GM13976 (cell line): Measurements from ENCODE around the gene ADCK2.
A peak's percentile ranks its signal among the peaks of the same experiment; 100 is the strongest.

Source experiments
- DNase-seq: peaks from one replicate; pipeline ENCODE4 v3.0.0; 2012; ENCODE audit warnings: low spot score
- in situ Hi-C: fragments of 300-500 bp; cut with MboI; formaldehyde crosslinking; loops from one replicate; pipeline ENCODE4 v1.12.0; 2022; ENCODE audit warnings: low sequenced_read_pairs, mixed read lengths, inconsistent platforms; ENCODE audit not compliant: unreplicated experiment
- TF ChIP-seq, protein P1 (sequence below): IDR thresholded peaks from 2 replicates; pipeline ENCODE4 v1.5.1; 2012; ENCODE audit warnings: borderline replicate concordance, mild to moderate bottlenecking; ENCODE audit not compliant: insufficient read depth; ENCODE audit errors: extremely low read depth, missing control alignments, control extremely low read depth

The ADCK2 gene

GRCh38 chr7:140631602-140632001 is 41.1 kb upstream of the ADCK2 start:
- DNase-seq: no peak
- TF ChIP-seq, protein P1, sequence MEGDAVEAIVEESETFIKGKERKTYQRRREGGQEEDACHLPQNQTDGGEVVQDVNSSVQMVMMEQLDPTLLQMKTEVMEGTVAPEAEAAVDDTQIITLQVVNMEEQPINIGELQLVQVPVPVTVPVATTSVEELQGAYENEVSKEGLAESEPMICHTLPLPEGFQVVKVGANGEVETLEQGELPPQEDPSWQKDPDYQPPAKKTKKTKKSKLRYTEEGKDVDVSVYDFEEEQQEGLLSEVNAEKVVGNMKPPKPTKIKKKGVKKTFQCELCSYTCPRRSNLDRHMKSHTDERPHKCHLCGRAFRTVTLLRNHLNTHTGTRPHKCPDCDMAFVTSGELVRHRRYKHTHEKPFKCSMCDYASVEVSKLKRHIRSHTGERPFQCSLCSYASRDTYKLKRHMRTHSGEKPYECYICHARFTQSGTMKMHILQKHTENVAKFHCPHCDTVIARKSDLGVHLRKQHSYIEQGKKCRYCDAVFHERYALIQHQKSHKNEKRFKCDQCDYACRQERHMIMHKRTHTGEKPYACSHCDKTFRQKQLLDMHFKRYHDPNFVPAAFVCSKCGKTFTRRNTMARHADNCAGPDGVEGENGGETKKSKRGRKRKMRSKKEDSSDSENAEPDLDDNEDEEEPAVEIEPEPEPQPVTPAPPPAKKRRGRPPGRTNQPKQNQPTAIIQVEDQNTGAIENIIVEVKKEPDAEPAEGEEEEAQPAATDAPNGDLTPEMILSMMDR: no peak
- in situ Hi-C loops: no loop called here

DNA sequence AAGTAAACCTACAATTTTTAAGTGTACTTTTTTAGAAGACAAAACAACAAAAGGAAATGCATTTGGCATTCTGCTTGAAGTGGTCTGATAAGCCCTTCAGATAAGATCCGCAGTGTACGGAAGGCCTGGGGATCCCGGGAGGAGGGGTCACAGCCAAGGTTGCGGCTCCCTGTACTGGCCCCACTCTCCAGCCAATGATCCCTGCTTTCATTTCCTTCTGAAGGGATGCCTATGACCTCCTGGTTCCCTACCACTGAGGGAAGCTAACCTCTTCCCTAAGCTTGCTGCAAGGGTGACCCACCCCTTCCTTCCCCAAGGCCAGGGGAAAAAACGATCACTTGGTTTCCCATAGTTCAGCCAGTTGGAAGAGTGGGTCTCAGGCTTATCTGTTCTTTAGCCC is 37.4 kb upstream of the ADCK2 start:
- no peak for DNase-seq
- TF ChIP-seq, protein P1: no peak
- in situ Hi-C loops: no loop called here

DNA sequence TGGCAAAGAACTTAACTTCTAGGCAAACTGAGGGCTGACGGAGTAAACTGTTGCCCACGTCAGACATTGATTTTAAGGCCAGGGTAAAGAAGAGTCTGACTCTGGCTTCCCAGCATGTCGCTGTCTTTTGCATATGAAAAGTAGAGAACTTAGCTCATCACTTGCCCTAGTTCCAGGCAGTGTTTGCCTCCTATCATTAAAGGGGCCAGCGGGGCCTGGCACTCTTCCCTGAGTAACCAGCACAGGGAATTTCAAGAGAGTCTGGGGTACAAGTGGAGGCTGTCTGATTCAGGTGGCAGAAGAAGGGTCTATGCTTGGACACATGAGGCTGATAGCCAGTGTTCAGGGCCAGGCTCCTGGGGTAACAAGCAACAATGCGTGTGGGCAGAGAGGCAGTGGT is 36.9 kb upstream of the ADCK2 start:
- TF ChIP-seq, protein P1: no peak
- in situ Hi-C loops: no loop called here
- DNase-seq: no peak

DNA sequence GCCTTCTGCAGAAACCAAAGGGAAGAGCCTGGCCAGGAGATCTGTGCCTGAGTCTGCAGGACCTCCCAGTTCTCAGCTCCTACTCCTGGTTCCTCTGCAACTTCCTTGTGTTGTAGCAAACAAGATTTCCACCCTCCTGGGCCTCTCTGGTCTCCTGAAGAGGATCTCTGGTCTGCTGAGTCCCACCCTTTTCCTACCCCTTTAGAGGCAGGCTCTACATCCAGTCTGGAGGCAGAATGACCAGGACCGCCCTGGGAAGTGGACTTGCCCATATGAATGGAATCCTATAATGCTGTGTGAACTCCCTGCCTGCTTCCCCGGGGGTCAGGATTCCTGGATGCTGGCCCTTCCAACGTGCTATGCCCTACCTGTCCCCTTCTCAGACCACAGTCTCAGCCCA is 35.3 kb upstream of the ADCK2 start:
- DNase-seq: no peak
- in situ Hi-C loops: no loop called here
- TF ChIP-seq, protein P1: no peak

GRCh38 chr7:140638173-140638791 is 34.5 kb upstream of the ADCK2 start:
- TF ChIP-seq, protein P1: no peak
- in situ Hi-C loops: no loop called here

GRCh38 chr7:140639366-140640053 is 33.2 kb upstream of the ADCK2 start:
- in situ Hi-C loops: no loop called here
- no peak for DNase-seq
- TF ChIP-seq, protein P1: no peak

More at GRCh38 chr7:140638173-140638791, 34.5 kb upstream of the ADCK2 start:
- DNase-seq: no peak

DNA sequence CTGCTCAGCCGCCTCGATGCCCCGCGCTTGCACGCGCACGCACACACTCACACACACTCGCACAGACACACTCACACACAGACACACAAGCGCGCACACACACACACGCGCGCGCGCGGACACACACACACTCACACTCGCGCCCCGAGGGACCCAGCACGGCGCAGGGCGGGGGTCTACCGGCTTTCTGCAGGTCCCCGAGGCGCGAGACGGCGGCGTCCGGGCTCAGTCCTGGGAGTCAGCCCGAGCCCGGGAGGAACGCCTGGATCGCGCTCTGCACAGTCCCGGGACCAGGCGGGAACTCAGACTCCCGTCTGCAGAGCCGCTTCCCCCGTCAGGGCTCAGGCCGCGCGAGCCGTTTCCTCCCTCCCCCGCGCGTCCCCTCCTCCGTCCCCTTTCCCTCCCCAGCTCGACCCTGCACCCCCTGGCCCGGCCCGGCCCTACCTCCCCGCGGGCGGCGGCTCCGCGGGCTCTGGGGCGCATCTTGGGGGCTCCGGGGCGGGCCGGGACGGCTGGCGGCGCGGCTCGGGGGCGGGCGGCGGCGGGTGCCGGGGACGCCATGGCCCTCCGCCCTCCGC is 32.6 kb upstream of the ADCK2 start:
- in situ Hi-C loops: no loop called here
- TF ChIP-seq, protein P1: no peak
- peak; percentile 61 for DNase-seq
